T47D (cell line): ENCODE measurements around the gene PNP.
"Not testable (repeated sequence)": the region's sequence is repeated elsewhere in the genome, so short reads cannot be mapped to it uniquely, and the experiment has no call there.

Experiments used
- DNase-seq, 2 experiments: peaks; one replicate each; pipeline versions ENCODE4 v3.0.0 to v3.0.0-alpha.2; 2011 to 2012; ENCODE audit warnings: low read depth in 1 of 2, low spot score in 1 of 2
- JUND ChIP-seq: IDR thresholded peaks from 2 replicates; pipeline ENCODE4 v1.6.1; 2012; ENCODE audit warnings: low read depth
- in situ Hi-C: cut with HindIII; loops from 2 replicates; pipeline ENCODE4 v1.10.0; 2016; ENCODE audit warnings: low sequenced_read_pairs, low pct_unique_long_range_greater_than_20kb

Gene PNP

GRCh38 chr14:20438664-20439063 is 30.5 kb upstream of the PNP start:
- in situ Hi-C loops, result no loop called here
- DNase-seq, result no peak
- TF ChIP-seq JUND, result no peak

DNA sequence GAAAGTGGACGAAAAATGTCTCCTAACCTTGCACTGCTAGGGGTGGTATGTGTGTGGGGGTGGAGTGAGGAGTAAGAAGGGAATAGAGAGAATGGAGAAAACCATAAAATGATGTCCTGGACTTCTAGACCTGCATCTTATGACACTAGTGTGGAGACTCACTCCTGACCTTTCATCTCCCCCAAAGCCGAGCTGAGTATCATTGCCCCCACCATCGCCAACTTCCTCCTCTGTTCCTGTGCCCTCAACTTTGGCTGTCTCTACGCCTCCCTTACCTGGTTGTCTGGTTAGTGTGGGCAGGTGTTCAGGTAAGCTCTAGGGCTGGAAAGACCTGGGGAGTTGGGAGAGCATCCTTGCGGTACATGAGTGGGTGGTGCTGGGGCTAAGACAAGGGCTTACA is 28.7 kb upstream of the PNP start:
- no peak for TF ChIP-seq JUND
- in situ Hi-C loops, result no loop called here
- no peak for DNase-seq

GRCh38 chr14:20440882-20441281 is 28.3 kb upstream of the PNP start:
- in situ Hi-C loops, result no loop called here
- no peak for DNase-seq
- no peak for TF ChIP-seq JUND

DNA sequence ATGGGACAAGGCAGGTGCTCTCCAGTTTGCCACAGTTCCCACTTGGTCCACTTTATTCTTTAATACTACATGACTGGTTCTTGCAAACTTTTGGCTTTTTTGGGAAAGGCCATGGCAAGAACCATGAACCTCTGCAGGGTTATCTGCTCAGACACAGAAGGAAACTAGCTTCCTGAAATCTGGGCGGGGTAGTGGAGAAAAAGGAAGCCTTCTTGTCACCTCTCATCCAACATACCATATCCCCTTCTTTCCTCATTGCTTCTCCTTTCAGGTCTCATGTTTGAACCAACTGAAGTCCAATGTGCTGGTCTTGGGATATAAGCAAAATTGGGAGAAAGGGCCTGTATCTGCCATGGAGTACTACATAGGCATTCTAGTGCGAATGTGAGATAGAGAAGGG is 27.7 kb upstream of the PNP start:
- DNase-seq, result no peak

GRCh38 chr14:20443650-20444049 is 25.6 kb upstream of the PNP start:
- in situ Hi-C loops, DNase-seq: not testable (repeated sequence)

More for the DNA sequence above, 27.7 kb upstream of the PNP start:
- in situ Hi-C loops, result no loop called here
- no peak for TF ChIP-seq JUND

GRCh38 chr14:20446889-20447288 is 22.3 kb upstream of the PNP start:
- DNase-seq, result no peak
- no peak for TF ChIP-seq JUND
- in situ Hi-C loops, result no loop called here

DNA sequence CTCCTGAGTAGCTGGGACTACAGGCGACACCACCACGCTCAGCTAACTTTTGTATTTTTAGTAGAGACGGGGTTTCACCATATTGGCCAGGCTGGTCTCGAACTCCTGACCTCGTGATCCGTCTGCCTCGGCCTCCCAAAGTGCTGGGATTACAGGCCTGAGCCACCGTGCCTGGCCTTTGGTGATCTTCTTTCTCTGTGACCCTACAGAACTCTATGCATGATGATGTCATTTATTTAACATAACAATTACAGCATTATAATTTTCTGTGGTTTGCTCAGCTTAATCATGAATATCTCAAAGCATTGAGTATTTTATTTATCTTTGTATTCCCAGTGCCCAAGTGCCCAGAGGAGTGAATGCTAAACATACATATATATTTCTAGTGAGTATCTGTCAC is 16.4 kb upstream of the PNP start:
- DNase-seq, in situ Hi-C loops: not testable (repeated sequence)

- in situ Hi-C loops, result no loop called here
- peak; percentile 88 to 98 for DNase-seq
- no peak for TF ChIP-seq JUND
Observed at GRCh38 chr14:20454516-20455354, 14.5 kb upstream of the PNP start, which contains the start of the genes APEX1 and OSGEP. TSS of gene APEX1 (plus strand) at chr14:20455226. CDS start at chr14:20455646, 420 bp downstream. TSS of gene OSGEP (minus strand) at chr14:20454812. CDS start at chr14:20454683, 129 bp downstream.

DNA sequence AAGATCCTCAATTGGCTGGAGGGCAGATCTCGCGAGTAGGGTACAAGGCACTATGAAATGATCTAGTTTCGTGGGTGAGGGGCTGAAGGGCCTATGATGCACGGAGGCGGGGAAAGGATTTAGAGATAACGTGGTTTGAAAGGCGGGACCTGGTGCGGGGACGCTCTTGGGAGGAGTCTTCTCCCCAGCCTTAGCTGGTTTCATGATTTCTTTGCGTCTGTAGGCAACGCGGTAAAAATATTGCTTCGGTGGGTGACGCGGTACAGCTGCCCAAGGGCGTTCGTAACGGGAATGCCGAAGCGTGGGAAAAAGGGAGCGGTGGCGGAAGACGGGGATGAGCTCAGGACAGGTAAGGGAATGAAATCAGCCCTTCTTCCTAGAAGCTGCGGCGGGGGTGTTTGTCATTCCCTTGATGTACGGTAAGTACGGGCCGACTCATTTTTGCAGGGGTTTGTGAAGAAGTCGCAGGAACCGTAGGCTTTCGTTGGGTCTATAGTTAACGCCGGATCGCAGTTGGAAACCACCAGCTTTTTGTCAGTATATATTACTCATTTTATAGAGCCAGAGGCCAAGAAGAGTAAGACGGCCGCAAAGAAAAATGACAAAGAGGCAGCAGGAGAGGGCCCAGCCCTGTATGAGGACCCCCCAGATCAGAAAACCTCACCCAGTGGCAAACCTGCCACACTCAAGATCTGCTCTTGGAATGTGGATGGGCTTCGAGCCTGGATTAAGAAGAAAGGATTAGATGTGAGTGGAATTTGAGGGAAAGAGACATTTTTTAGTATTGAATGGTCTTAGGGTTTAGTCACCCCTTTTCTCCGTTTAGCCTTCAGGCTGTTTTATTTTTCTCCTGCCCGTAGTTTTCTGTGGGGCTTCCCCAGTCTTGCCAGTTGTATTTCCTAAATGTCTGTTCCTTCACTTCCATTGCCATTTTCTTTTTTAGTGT is 13.6 kb upstream of the PNP start:
- no peak for DNase-seq
- in situ Hi-C loops, result no loop called here
- TF ChIP-seq JUND, result no peak

DNA sequence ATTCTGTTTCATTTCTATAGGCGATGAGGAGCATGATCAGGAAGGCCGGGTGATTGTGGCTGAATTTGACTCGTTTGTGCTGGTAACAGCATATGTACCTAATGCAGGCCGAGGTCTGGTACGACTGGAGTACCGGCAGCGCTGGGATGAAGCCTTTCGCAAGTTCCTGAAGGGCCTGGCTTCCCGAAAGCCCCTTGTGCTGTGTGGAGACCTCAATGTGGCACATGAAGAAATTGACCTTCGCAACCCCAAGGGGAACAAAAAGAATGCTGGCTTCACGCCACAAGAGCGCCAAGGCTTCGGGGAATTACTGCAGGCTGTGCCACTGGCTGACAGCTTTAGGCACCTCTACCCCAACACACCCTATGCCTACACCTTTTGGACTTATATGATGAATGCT is 12.2 kb upstream of the PNP start:
- no peak for TF ChIP-seq JUND
- in situ Hi-C loops, result no loop called here

GRCh38 chr14:20458031-20458789 is 11.0 kb upstream of the PNP start:
- TF ChIP-seq JUND, result no peak
- no peak for DNase-seq
- in situ Hi-C loops, result no loop called here

More for the DNA sequence above, 12.2 kb upstream of the PNP start:
- DNase-seq, result no peak
